Loucy (cell line): ENCODE data around the gene WDPCP.

Source experiments
- CTCF ChIP-seq: fragments of 200-600 bp; sonication (generic); conservative IDR thresholded peaks from 2 replicates; pipeline ENCODE4 v1.5.1; 2014; ENCODE audit warnings: mild to moderate bottlenecking, antibody characterized with exemption, low read length
- EZH2phosphoT487 ChIP-seq: fragments of 200-600 bp; IDR thresholded peaks from 2 replicates; pipeline ENCODE4 v1.6.1; 2018; ENCODE audit warnings: antibody characterized with exemption, mild to moderate bottlenecking, moderate library complexity, borderline replicate concordance

GRCh38 chr2:63494968-63495367, 93.3 kb downstream of the WDPCP start:
- TF ChIP-seq CTCF (no peak), EZH2phosphoT487 (no peak)
